Type B pancreatic cell (in vitro differentiated cells): Measurements from ENCODE around the gene RGS9. TPM values are rescaled to one million over a fixed set of nuclear protein-coding genes. Genes with fewer than 3 reads are reported as not detected.

Experiments
- DNase-seq: peaks from one replicate; pipeline ENCODE4 v3.0.0; 2021; ENCODE audit warnings: mixed read lengths; ENCODE audit not compliant: unreplicated experiment; ENCODE audit errors: extremely low spot score
- H3K27ac Mint-ChIP-seq: 2 replicates; pipeline ENCODE4 v1.8.0; 2021; ENCODE audit warnings: mild to moderate bottlenecking, mixed read lengths
- H3K27me3 Mint-ChIP-seq: 2 replicates; pipeline ENCODE4 v1.8.0; 2021; ENCODE audit warnings: mixed read lengths
- H3K36me3 Mint-ChIP-seq: 2 replicates; pipeline ENCODE4 v1.8.0; 2021; ENCODE audit warnings: mixed read lengths
- H3K4me1 Mint-ChIP-seq: one replicate; pipeline ENCODE4 v1.8.0; 2021; ENCODE audit warnings: mixed read lengths; ENCODE audit not compliant: unreplicated experiment
- H3K4me3 Mint-ChIP-seq: 2 replicates; pipeline ENCODE4 v1.8.0; 2021; ENCODE audit warnings: mild to moderate bottlenecking, mixed read lengths
- H3K9me3 Mint-ChIP-seq: 2 replicates; pipeline ENCODE4 v1.8.0; 2021; ENCODE audit warnings: mixed read lengths
- total RNA-seq: library from RNA; stranded (reverse); gene quantifications from 2 replicates; pipeline ENCODE4 v1.2.1, GENCODE V29; 2021; ENCODE audit warnings: low replicate concordance
- TF ChIP-seq, protein P1 (sequence below): fragments of 200-600 bp; sonication (generic); conservative IDR thresholded peaks from 2 replicates; pipeline ENCODE4 v1.5.0; 2021; ENCODE audit warnings: antibody characterized with exemption, mild to moderate bottlenecking

Gene RGS9
- total RNA-seq, 1 donor from 2014 or later: 5.5 TPM

DNA sequence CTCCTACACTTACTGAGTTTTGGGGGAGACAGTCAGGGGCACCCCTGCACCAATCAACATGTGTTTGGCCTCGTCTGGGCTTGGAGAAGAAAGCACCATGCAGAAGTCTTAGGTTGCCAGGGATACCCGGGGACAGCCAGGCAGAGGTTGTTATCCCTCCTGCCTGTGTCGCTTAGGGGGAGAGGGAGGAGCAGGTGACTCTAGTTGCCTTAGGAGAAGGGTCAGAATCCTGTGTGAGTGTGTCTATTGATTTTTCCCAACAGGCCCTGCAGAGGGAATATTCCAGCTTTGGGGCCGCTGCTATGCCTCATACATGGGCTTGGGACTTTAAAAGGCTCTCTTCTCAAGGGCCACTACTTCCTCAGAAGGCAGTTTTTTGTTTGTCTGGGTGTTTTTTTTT is 89.1 kb downstream of the RGS9 start:
- Mint-ChIP-seq H3K4me1 (peaks cover 24% of the 10 kb centered on the region), H3K27me3 (no peaks in the 10 kb centered on the region), H3K36me3 (no peaks in the 10 kb centered on the region), H3K9me3 (no peaks in the 10 kb centered on the region), H3K4me3 (no peak overlapping the region), H3K27ac (no peak overlapping the region)
- DNase-seq: no peak
- TF ChIP-seq, protein P1, sequence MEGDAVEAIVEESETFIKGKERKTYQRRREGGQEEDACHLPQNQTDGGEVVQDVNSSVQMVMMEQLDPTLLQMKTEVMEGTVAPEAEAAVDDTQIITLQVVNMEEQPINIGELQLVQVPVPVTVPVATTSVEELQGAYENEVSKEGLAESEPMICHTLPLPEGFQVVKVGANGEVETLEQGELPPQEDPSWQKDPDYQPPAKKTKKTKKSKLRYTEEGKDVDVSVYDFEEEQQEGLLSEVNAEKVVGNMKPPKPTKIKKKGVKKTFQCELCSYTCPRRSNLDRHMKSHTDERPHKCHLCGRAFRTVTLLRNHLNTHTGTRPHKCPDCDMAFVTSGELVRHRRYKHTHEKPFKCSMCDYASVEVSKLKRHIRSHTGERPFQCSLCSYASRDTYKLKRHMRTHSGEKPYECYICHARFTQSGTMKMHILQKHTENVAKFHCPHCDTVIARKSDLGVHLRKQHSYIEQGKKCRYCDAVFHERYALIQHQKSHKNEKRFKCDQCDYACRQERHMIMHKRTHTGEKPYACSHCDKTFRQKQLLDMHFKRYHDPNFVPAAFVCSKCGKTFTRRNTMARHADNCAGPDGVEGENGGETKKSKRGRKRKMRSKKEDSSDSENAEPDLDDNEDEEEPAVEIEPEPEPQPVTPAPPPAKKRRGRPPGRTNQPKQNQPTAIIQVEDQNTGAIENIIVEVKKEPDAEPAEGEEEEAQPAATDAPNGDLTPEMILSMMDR: no peak

DNA sequence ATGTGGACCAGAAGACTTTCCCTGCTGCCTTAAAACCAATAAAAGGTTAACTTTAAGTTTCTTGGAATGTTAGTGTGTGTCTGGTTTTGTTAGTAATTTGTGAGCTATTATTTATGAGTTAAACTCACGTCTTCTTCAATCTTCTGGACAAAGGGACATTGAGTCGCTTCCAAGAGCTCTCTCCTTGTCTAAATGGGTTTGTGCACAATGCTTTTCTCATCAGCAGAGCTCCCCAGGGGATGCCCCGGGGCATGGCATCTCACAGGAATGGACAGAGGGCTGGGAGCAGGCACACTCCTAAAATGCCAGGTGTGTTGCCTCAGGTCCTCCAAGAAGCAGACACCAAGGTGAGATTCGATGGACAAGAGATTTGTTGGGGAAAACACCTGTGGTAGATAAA is 90.5 kb downstream of the RGS9 start:
- TF ChIP-seq, protein P1: no peak
- Mint-ChIP-seq H3K4me3 (no peak overlapping the region), H3K4me1 (peaks cover 35% of the 10 kb centered on the region), H3K27me3 (no peaks in the 10 kb centered on the region), H3K9me3 (no peaks in the 10 kb centered on the region), H3K36me3 (no peaks in the 10 kb centered on the region), H3K27ac (no peak overlapping the region)
- DNase-seq: no peak

DNA sequence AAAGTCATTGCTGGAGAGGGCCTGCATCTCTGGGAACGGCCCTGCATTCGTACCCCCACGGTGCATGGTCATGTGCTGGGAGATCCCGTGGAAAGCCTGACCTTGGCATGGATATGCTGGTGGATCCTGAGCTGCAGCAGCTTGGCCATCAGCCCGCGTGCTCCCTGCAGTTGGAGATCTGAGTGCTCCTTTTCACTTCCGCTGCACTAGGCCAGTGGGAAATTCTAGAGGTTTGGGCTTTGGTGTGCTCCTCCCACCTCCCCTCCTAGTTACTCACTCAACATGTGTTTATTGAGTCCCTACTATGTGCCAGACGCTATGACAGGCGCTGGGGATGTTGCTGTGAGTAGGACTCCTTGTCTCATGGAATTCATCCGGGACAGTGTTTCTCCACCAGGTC is 91.1 kb downstream of the RGS9 start:
- Mint-ChIP-seq H3K27ac (no peak overlapping the region), H3K36me3 (no peaks in the 10 kb centered on the region), H3K4me3 (peak overlapping the region; percentile 2), H3K4me1 (peaks cover 38% of the 10 kb centered on the region), H3K9me3 (no peaks in the 10 kb centered on the region), H3K27me3 (no peaks in the 10 kb centered on the region)
- TF ChIP-seq, protein P1: no peak
- DNase-seq: no peak

DNA sequence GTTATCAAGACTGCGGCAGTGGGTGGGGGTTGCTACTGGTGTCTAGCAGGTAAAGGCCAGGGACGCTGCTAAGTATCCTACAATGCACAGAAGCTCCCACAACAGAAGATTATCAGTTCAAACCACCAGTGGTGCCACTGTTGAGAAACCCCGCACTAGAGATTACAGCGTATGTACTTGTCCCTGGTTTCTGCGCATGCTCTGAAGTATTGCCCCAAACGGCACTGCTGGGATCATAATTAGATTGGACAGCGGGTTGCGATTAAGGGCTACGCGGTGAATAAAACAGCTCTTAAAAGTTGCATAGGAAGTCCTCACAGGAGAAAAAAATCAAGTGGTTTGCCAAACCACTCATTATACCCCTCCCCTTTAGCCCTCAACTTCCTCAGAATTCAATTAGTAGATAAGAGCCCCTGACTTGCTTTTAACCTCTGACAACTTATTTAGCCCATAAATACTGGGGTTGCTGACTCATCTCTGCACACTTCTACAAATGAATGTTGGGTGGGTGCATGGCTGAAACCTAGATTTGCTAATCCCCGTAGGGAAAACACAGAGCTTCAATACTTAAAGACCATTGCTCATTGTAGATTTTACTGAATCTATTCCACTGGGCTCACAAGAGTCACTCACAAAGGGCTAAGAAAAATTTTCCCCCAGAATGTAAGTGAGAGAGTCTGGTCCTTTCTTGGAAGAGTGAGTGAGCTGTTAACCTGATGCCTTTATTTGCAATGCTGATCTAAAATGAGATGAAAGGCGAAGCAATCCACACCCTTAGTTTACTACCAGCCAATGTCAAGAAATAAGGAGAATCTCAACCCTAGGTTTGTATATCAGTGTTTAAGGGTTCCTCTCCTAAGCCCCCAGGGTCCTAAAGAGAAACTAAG is 91.8 kb downstream of the RGS9 start:
- Mint-ChIP-seq H3K27ac (peak overlapping the region; percentile 48), H3K4me3 (peak overlapping the region; percentile 2), H3K36me3 (no peaks in the 10 kb centered on the region), H3K9me3 (no peaks in the 10 kb centered on the region), H3K27me3 (no peaks in the 10 kb centered on the region), H3K4me1 (peaks cover 38% of the 10 kb centered on the region)
- no peak for DNase-seq
- TF ChIP-seq, protein P1: no peak

DNA sequence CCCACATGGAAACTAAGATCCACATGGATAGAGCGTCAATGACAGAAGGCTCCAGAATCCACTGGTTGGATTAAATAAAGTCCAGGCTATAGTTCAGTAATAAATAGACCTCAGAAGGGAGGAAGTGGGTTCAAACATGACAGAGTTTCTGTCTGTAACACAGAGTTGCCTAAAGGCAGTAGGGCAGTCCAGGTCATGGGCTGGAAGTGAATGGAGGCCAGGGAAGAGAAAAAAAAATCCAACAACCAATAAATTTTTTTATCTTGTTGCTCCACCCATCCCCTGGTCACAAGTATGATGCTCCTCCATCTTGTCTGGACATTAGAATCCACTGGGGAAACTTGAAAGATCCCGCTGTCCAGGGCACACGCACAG is 92.4 kb downstream of the RGS9 start:
- Mint-ChIP-seq H3K4me1 (peaks cover 38% of the 10 kb centered on the region), H3K4me3 (no peak overlapping the region), H3K27ac (no peak overlapping the region), H3K36me3 (no peaks in the 10 kb centered on the region), H3K27me3 (no peaks in the 10 kb centered on the region), H3K9me3 (no peaks in the 10 kb centered on the region)
- no peak for DNase-seq
- TF ChIP-seq, protein P1: no peak
